Measurements from ENCODE around the gene ZNF544.

DNA sequence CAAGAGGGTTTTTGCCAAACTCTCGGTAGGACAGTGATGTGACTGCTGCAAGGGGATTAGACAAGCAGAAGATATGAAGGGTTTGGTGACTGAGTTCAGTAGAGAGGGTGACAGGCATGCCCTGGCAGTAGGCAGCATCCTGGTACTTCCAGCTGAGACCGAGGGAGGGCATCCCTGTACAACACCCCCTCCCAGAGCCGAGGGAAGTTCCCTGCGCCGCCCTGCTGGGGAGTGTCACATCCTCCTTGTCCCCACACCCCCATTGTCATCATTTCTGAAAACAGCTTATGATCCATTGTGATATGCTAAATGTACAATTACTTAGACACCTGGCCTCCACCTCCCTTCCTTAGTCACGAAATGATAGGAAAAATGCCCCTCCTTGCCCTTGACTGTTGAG, 14.6 kb downstream of the ZNF544 start:
- TF ChIP-seq, protein P1, sequence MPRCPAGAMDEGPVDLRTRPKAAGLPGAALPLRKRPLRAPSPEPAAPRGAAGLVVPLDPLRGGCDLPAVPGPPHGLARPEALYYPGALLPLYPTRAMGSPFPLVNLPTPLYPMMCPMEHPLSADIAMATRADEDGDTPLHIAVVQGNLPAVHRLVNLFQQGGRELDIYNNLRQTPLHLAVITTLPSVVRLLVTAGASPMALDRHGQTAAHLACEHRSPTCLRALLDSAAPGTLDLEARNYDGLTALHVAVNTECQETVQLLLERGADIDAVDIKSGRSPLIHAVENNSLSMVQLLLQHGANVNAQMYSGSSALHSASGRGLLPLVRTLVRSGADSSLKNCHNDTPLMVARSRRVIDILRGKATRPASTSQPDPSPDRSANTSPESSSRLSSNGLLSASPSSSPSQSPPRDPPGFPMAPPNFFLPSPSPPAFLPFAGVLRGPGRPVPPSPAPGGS (IDR thresholded peaks at IDR 0.05): no peak
- TF ChIP-seq RAD21 (conservative IDR thresholded peaks at IDR 0.05 in 1 of 2, IDR thresholded peaks at IDR 0.05 in 1 of 2): no peak
- no peak for TF ChIP-seq SREBF2 (IDR thresholded peaks at IDR 0.05)
- TF ChIP-seq JUN (IDR thresholded peaks at IDR 0.05): no peak
- TF ChIP-seq NR3C1 (IDR thresholded peaks at IDR 0.05): no peak
- no peak for TF ChIP-seq POLR2AphosphoS2 (conservative IDR thresholded peaks at IDR 0.05; ENCODE audit: low read length)
- TF ChIP-seq, protein P2, sequence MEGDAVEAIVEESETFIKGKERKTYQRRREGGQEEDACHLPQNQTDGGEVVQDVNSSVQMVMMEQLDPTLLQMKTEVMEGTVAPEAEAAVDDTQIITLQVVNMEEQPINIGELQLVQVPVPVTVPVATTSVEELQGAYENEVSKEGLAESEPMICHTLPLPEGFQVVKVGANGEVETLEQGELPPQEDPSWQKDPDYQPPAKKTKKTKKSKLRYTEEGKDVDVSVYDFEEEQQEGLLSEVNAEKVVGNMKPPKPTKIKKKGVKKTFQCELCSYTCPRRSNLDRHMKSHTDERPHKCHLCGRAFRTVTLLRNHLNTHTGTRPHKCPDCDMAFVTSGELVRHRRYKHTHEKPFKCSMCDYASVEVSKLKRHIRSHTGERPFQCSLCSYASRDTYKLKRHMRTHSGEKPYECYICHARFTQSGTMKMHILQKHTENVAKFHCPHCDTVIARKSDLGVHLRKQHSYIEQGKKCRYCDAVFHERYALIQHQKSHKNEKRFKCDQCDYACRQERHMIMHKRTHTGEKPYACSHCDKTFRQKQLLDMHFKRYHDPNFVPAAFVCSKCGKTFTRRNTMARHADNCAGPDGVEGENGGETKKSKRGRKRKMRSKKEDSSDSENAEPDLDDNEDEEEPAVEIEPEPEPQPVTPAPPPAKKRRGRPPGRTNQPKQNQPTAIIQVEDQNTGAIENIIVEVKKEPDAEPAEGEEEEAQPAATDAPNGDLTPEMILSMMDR (IDR thresholded peaks at IDR 0.05): no peak
- no peak for TF ChIP-seq RFX5 (IDR thresholded peaks at IDR 0.05)
- TF ChIP-seq EP300 (IDR thresholded peaks at IDR 0.05): no peak
- TF ChIP-seq NPAS2 (CRISPR knock-in tag; IDR thresholded peaks at IDR 0.05; ENCODE audit: borderline replicate concordance): no peak
- no peak for TF ChIP-seq POLR2A (IDR thresholded peaks at IDR 0.05; ENCODE audit: low read length)
- TF ChIP-seq RARB (CRISPR knock-in tag; IDR thresholded peaks at IDR 0.05): no peak
- no peak for TF ChIP-seq FOXS1 (CRISPR knock-in tag; IDR thresholded peaks at IDR 0.05)
- no peak for TF ChIP-seq NFE2L2 (conservative IDR thresholded peaks at IDR 0.05; ENCODE audit: low read length)

Measured in A549 (cell line).